ENCODE data around the gene FOXRED2.
A peak's percentile ranks its signal among the peaks of the same experiment; 100 is the strongest.
"Not testable (repeated sequence)": the region's sequence is repeated elsewhere in the genome, so short reads cannot be mapped to it uniquely, and the experiment has no call there.

The FOXRED2 gene

GRCh38 chr22:36506637-36507517, at the start of gene FOXRED2:
Gene FOXRED2 (minus strand): TSS chr22:36507040. CDS start chr22:36506422, 618 bp downstream.
- peak; percentile 60 to 74 for DNase-seq (ENCODE audit: low read depth in 2 of 2, low spot score in 1 of 2)

- DNase-seq (ENCODE audit: low read depth in 2 of 2, low spot score in 1 of 2): no peak
Measured at GRCh38 chr22:36554098-36554497, 47.3 kb upstream of the FOXRED2 start.

- DNase-seq (ENCODE audit: low read depth in 2 of 2, low spot score in 1 of 2): no peak
Measured at GRCh38 chr22:36552289-36552688, 45.4 kb upstream of the FOXRED2 start.

GRCh38 chr22:36550701-36551495, 44.1 kb upstream of the FOXRED2 start:
- DNase-seq (ENCODE audit: low read depth in 2 of 2, low spot score in 1 of 2): no peak

- no peak for DNase-seq (ENCODE audit: low read depth in 2 of 2, low spot score in 1 of 2)
Measured at GRCh38 chr22:36549033-36549432, 42.2 kb upstream of the FOXRED2 start.

- DNase-seq (ENCODE audit: low read depth in 2 of 2, low spot score in 1 of 2): no peak
Measured at GRCh38 chr22:36548606-36549005, 41.8 kb upstream of the FOXRED2 start.

- DNase-seq (ENCODE audit: low read depth in 2 of 2, low spot score in 1 of 2): no peak
Measured at GRCh38 chr22:36546932-36547331, 40.1 kb upstream of the FOXRED2 start.

GRCh38 chr22:36546092-36546804, 39.4 kb upstream of the FOXRED2 start:
- no peak for DNase-seq (ENCODE audit: low read depth in 2 of 2, low spot score in 1 of 2)

GRCh38 chr22:36544107-36544620, 37.3 kb upstream of the FOXRED2 start:
- no peak for DNase-seq (ENCODE audit: low read depth in 2 of 2, low spot score in 1 of 2)

- no peak for DNase-seq (ENCODE audit: low read depth in 2 of 2, low spot score in 1 of 2)
Measured at GRCh38 chr22:36541831-36542411, 35.1 kb upstream of the FOXRED2 start.

GRCh38 chr22:36540867-36541642, 34.2 kb upstream of the FOXRED2 start:
- DNase-seq (ENCODE audit: low read depth in 2 of 2, low spot score in 1 of 2): no peak

- DNase-seq (ENCODE audit: low read depth in 2 of 2, low spot score in 1 of 2): no peak
Measured at GRCh38 chr22:36538529-36538928, 31.7 kb upstream of the FOXRED2 start.

GRCh38 chr22:36536717-36537116, 29.9 kb upstream of the FOXRED2 start:
- DNase-seq (ENCODE audit: low read depth in 2 of 2, low spot score in 1 of 2): no peak

GRCh38 chr22:36533320-36533719, 26.5 kb upstream of the FOXRED2 start:
- DNase-seq (ENCODE audit: low read depth in 2 of 2, low spot score in 1 of 2): not testable (repeated sequence)

- DNase-seq (ENCODE audit: low read depth in 2 of 2, low spot score in 1 of 2): no peak
Measured at GRCh38 chr22:36532466-36532865, 25.6 kb upstream of the FOXRED2 start.

- DNase-seq (ENCODE audit: low read depth in 2 of 2, low spot score in 1 of 2): peak; percentile 93 to 96
Measured at GRCh38 chr22:36528795-36529751, 22.2 kb upstream of the FOXRED2 start, which contains the start of gene EIF3D. Gene EIF3D (minus strand): TSS chr22:36529166. CDS start chr22:36526121, 3,045 bp downstream.

GRCh38 chr22:36528341-36528740, 21.5 kb upstream of the FOXRED2 start:
- no peak for DNase-seq (ENCODE audit: low read depth in 2 of 2, low spot score in 1 of 2)

- no peak for DNase-seq (ENCODE audit: low read depth in 2 of 2, low spot score in 1 of 2)
Measured at GRCh38 chr22:36522662-36523061, 15.8 kb upstream of the FOXRED2 start.

GRCh38 chr22:36520423-36520822, 13.6 kb upstream of the FOXRED2 start:
- no peak for DNase-seq (ENCODE audit: low read depth in 2 of 2, low spot score in 1 of 2)
